Karpas-422 (cell line): ENCODE measurements around the gene AGPAT2. TPM values are rescaled to one million over a fixed set of nuclear protein-coding genes. Genes with fewer than 3 reads are reported as not detected.

Source experiments
- DNase-seq: peaks from one replicate; pipeline ENCODE4 v3.0.0-alpha.2; 2015
- H2AFZ ChIP-seq: fragments of 200-600 bp; sonication (generic); 2 replicates; pipeline ENCODE4 v1.6.1; 2014; ENCODE audit warnings: antibody characterized with exemption, low read length, mixed read lengths
- H3K27ac ChIP-seq: fragments of 200-600 bp; sonication (generic); 2 replicates; pipeline ENCODE4 v1.5.1; 2014; ENCODE audit warnings: mild to moderate bottlenecking, low read length, moderate library complexity
- H3K27me3 ChIP-seq: fragments of 200-600 bp; sonication (generic); 2 replicates; pipeline ENCODE4 v1.6.1; 2014; ENCODE audit warnings: low read length, mixed read lengths
- H3K36me3 ChIP-seq: fragments of 200-600 bp; sonication (generic); 2 replicates; pipeline ENCODE4 v1.6.1; 2014; ENCODE audit warnings: low read length, mixed read lengths; ENCODE audit not compliant: insufficient read depth
- H3K4me1 ChIP-seq: fragments of 200-600 bp; sonication (generic); 2 replicates; pipeline ENCODE4 v1.6.1; 2014; ENCODE audit warnings: mild to moderate bottlenecking, low read length, mixed read lengths
- H3K4me2 ChIP-seq: fragments of 200-600 bp; sonication (generic); 2 replicates; pipeline ENCODE4 v1.6.1; 2014; ENCODE audit warnings: low read length, low read depth, mild to moderate bottlenecking; ENCODE audit not compliant: poor library complexity, severe bottlenecking
- H3K4me3 ChIP-seq: fragments of 200-600 bp; sonication (generic); 2 replicates; pipeline ENCODE4 v1.5.1; 2014; ENCODE audit warnings: mild to moderate bottlenecking, antibody characterized with exemption, low read length, mixed read lengths
- H3K79me2 ChIP-seq: fragments of 200-600 bp; sonication (generic); 2 replicates; pipeline ENCODE4 v1.6.1; 2014; ENCODE audit warnings: mild to moderate bottlenecking, low read length, mixed read lengths
- H3K9ac ChIP-seq: fragments of 200-600 bp; sonication (generic); 2 replicates; pipeline ENCODE4 v1.6.0; 2014; ENCODE audit warnings: low read length
- H3K9me2 ChIP-seq: fragments of 200-600 bp; sonication (generic), shearing (Covaris generic); replicated peaks from 2 replicates; pipeline ENCODE4 v1.6.0; 2014; ENCODE audit warnings: mild to moderate bottlenecking, low read length, moderate library complexity; ENCODE audit not compliant: insufficient read depth
- H3K9me3 ChIP-seq: fragments of 300-700, 200-600 bp; sonication (generic); 2 replicates; pipeline ENCODE4 v1.6.1; 2014; ENCODE audit warnings: low read length, mixed read lengths
- H4K20me1 ChIP-seq: fragments of 200-600 bp; sonication (generic); 2 replicates; pipeline ENCODE4 v1.6.1; 2014; ENCODE audit warnings: mild to moderate bottlenecking, antibody characterized with exemption, low read length, low read depth; ENCODE audit not compliant: insufficient read depth
- total RNA-seq: library from RNA; depleted of rRNA; stranded (reverse); fragments of >200 nt; shearing (Covaris generic); gene quantifications from 2 replicates; pipeline ENCODE4 v1.2.3, GENCODE V29; 2014; ENCODE audit warnings: low replicate concordance

Gene AGPAT2
- total RNA-seq, 1 experiment from 2014 or later = 12.3 TPM

GRCh38 chr9:136694872-136695247 is 7.6 kb upstream of the AGPAT2 start:
- H3K4me2 ChIP-seq = no peak overlapping the region
- no peaks in the 10 kb centered on the region for H3K9me2 ChIP-seq
- H3K4me1 ChIP-seq = no peaks in the 10 kb centered on the region
- no peaks in the 10 kb centered on the region for H3K27me3 ChIP-seq
- no peak overlapping the region for H3K4me3 ChIP-seq
- H3K79me2 ChIP-seq = no peaks in the 10 kb centered on the region
- no peaks in the 10 kb centered on the region for H3K36me3 ChIP-seq
- no peak for DNase-seq
- no peaks in the 10 kb centered on the region; the same call in 1 of the 2 replicates for H4K20me1 ChIP-seq
- no peak overlapping the region for H2AFZ ChIP-seq
- no peak overlapping the region for H3K27ac ChIP-seq
- H3K9me3 ChIP-seq = no peaks in the 10 kb centered on the region
- no peak overlapping the region for H3K9ac ChIP-seq

- Histone ChIP-seq H4K20me1 (no peaks in the 10 kb centered on the region; the same call in 1 of the 2 replicates), H3K36me3 (no peaks in the 10 kb centered on the region), H3K27me3 (no peaks in the 10 kb centered on the region), H3K4me2 (no peak overlapping the region), H3K9me3 (no peaks in the 10 kb centered on the region), H3K9me2 (no peaks in the 10 kb centered on the region), H3K4me1 (no peaks in the 10 kb centered on the region), H2AFZ (no peak overlapping the region), H3K27ac (no peak overlapping the region), H3K79me2 (no peaks in the 10 kb centered on the region), H3K9ac (no peak overlapping the region), H3K4me3 (no peak overlapping the region)
- DNase-seq = peak; percentile 71
Observed at GRCh38 chr9:136694163-136694871, 7.1 kb upstream of the AGPAT2 start.

- Histone ChIP-seq H2AFZ (no peak overlapping the region), H3K4me2 (no peak overlapping the region), H3K27ac (no peak overlapping the region), H3K9ac (no peak overlapping the region), H4K20me1 (no peaks in the 10 kb centered on the region; the same call in 1 of the 2 replicates), H3K27me3 (no peaks in the 10 kb centered on the region), H3K36me3 (no peaks in the 10 kb centered on the region), H3K79me2 (no peaks in the 10 kb centered on the region), H3K9me2 (no peaks in the 10 kb centered on the region), H3K4me3 (no peak overlapping the region), H3K4me1 (no peaks in the 10 kb centered on the region), H3K9me3 (no peaks in the 10 kb centered on the region)
- no peak for DNase-seq
Observed at GRCh38 chr9:136693490-136694162, 6.4 kb upstream of the AGPAT2 start.

GRCh38 chr9:136693135-136693489 is 5.9 kb upstream of the AGPAT2 start:
- H3K9me3 ChIP-seq = no peaks in the 10 kb centered on the region
- H4K20me1 ChIP-seq = no peaks in the 10 kb centered on the region; the same call in 1 of the 2 replicates
- H2AFZ ChIP-seq = no peak overlapping the region
- no peak overlapping the region for H3K27ac ChIP-seq
- H3K4me3 ChIP-seq = no peak overlapping the region
- H3K4me1 ChIP-seq = no peaks in the 10 kb centered on the region
- DNase-seq = no peak
- H3K36me3 ChIP-seq = no peaks in the 10 kb centered on the region
- H3K9me2 ChIP-seq = no peaks in the 10 kb centered on the region
- no peaks in the 10 kb centered on the region for H3K79me2 ChIP-seq
- H3K27me3 ChIP-seq = no peaks in the 10 kb centered on the region
- no peak overlapping the region for H3K9ac ChIP-seq
- no peak overlapping the region for H3K4me2 ChIP-seq

- Histone ChIP-seq H3K4me1 (peaks cover 3% of the 10 kb centered on the region; the same call in 1 of the 2 replicates), H3K4me3 (no peak overlapping the region), H3K79me2 (no peaks in the 10 kb centered on the region), H3K9ac (no peak overlapping the region), H3K27me3 (no peaks in the 10 kb centered on the region), H3K4me2 (no peak overlapping the region), H3K27ac (no peak overlapping the region), H3K9me2 (no peaks in the 10 kb centered on the region), H3K9me3 (no peaks in the 10 kb centered on the region), H3K36me3 (no peaks in the 10 kb centered on the region), H2AFZ (no peak overlapping the region), H4K20me1 (no peaks in the 10 kb centered on the region; the same call in 1 of the 2 replicates)
- no peak for DNase-seq
Observed at GRCh38 chr9:136692185-136693134, 5.2 kb upstream of the AGPAT2 start.

GRCh38 chr9:136691316-136692184 is 4.3 kb upstream of the AGPAT2 start:
- Histone ChIP-seq H3K9ac (no peak overlapping the region), H3K4me3 (no peak overlapping the region), H3K36me3 (no peaks in the 10 kb centered on the region), H3K27me3 (no peaks in the 10 kb centered on the region), H3K4me2 (no peak overlapping the region), H3K9me3 (no peaks in the 10 kb centered on the region), H3K27ac (no peak overlapping the region), H3K79me2 (no peaks in the 10 kb centered on the region), H3K4me1 (peaks cover 3% of the 10 kb centered on the region; the same call in 1 of the 2 replicates), H4K20me1 (peaks cover 2% of the 10 kb centered on the region), H3K9me2 (no peaks in the 10 kb centered on the region), H2AFZ (no peak overlapping the region)
- peak; percentile 63 for DNase-seq

- H3K36me3 ChIP-seq = no peaks in the 10 kb centered on the region
- peaks cover 9% of the 10 kb centered on the region for H4K20me1 ChIP-seq
- no peak overlapping the region for H3K9ac ChIP-seq
- no peak for DNase-seq
- H3K9me3 ChIP-seq = no peaks in the 10 kb centered on the region
- H3K4me2 ChIP-seq = no peak overlapping the region
- H3K4me3 ChIP-seq = no peak overlapping the region
- H3K79me2 ChIP-seq = peaks cover 6% of the 10 kb centered on the region
- no peak overlapping the region for H3K27ac ChIP-seq
- no peaks in the 10 kb centered on the region for H3K9me2 ChIP-seq
- H3K4me1 ChIP-seq = peaks cover 10% of the 10 kb centered on the region
- H2AFZ ChIP-seq = no peak overlapping the region
- no peaks in the 10 kb centered on the region for H3K27me3 ChIP-seq
Observed at GRCh38 chr9:136690806-136691261, 3.6 kb upstream of the AGPAT2 start.
